ENCODE data around the gene KLHL3.

Gene KLHL3

DNA sequence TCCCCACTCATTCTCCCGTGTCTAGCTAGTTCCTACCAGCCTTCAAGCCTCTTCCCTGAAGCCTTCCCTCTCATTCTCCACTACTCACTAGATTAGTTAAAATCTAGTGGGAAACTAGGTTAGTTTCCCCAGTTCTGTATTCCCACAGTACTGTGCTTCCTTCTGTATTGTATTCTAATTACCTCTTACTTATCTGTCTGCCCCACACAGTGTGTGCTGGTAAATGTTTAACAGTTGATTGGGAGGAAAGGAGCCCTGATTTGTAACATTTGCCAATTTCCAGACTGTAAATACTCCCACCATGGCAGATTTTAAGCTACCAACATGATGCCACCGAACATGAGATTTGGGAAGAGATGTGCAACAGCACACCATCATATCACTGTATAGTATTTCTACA lies 8.3 kb downstream of the KLHL3 start:
- POLR2A ChIA-PET = no interaction called here
- WGBS (ENCODE audit: insufficient coverage) = no CpG with 5 or more reads among the region's 2 CpGs
- no peak overlapping the region for H3K4me3 ChIP-seq (ENCODE audit: control insufficient read depth in 1 of 7, extremely low read depth in 1 of 7, insufficient read depth in 4 of 7, low read depth in 2 of 7, low read length in 6 of 7)
- DNase-seq = no peak
- H3K4me1 ChIP-seq (ENCODE audit: control extremely low read depth in 1 of 4, control insufficient read depth in 4 of 4, insufficient read depth in 4 of 4, low read length in 3 of 4) = peaks cover 3 to 24% (median 9%) of the 10 kb centered on the region in 4 experiments
- CTCF ChIA-PET = interaction anchor here (1.3 to 2.8 kb wide), 3 partner anchors 9 to 66 kb away, joined by 4 to 10 read pairs (median 10); no protein-coding TSS in a partner anchor
- H3K27me3 ChIP-seq (replicated peaks in 2 of 5; ENCODE audit: control insufficient read depth in 4 of 5, insufficient read depth in 5 of 5, low read length in 4 of 5) = no peaks in the 10 kb centered on the region
- no peaks in the 10 kb centered on the region for H3K9me3 ChIP-seq (ENCODE audit: control extremely low read depth in 1 of 5, control insufficient read depth in 4 of 5, insufficient read depth in 2 of 5, low read depth in 1 of 5, low read length in 4 of 5)
- no peak overlapping the region for H3K27ac ChIP-seq (ENCODE audit: insufficient read depth in 1 of 2, low read depth in 1 of 2, low read length in 2 of 2, poor library complexity in 1 of 2, severe bottlenecking in 2 of 2)
- H3K36me3 ChIP-seq (ENCODE audit: control insufficient read depth in 4 of 4, insufficient read depth in 4 of 4, low read length in 3 of 4) = peaks cover 0 to 4% (median 0%) of the 10 kb centered on the region in 4 experiments

DNA sequence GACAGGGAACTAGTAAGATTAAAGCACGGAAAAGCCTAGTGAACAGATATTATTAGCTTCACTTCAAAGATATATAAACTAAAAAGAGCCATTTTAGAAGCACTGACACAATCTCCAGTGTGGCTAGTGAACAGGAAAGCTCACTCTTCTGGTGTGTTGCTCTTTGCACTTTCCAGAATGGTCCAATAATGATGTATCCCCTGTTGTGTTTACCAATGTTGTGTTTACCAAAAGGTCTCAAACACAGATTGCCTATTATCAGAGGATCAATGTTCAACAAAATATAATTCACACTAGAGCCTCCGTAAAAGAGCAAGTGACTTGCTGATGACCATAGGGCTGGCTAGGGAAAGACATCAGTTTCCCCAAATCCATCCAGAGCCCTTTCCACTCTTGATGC lies 11.6 kb downstream of the KLHL3 start:
- ChIA-PET POLR2A (no interaction called here), CTCF (interaction anchor here (2.2 to 2.4 kb wide), 2 partner anchors 17 to 64 kb away, joined by 5 to 6 read pairs; no protein-coding TSS in a partner anchor)
- Histone ChIP-seq H3K9me3 (ENCODE audit: control extremely low read depth in 1 of 5, control insufficient read depth in 4 of 5, insufficient read depth in 2 of 5, low read depth in 1 of 5, low read length in 4 of 5) (no peaks in the 10 kb centered on the region), H3K36me3 (ENCODE audit: control insufficient read depth in 4 of 4, insufficient read depth in 4 of 4, low read length in 3 of 4) (peaks cover 0 to 2% (median 0%) of the 10 kb centered on the region in 4 experiments), H3K4me1 (ENCODE audit: control extremely low read depth in 1 of 4, control insufficient read depth in 4 of 4, insufficient read depth in 4 of 4, low read length in 3 of 4) (peaks cover 3 to 11% (median 7%) of the 10 kb centered on the region in 4 experiments), H3K27ac (ENCODE audit: insufficient read depth in 1 of 2, low read depth in 1 of 2, low read length in 2 of 2, poor library complexity in 1 of 2, severe bottlenecking in 2 of 2) (no peak overlapping the region), H3K4me3 (ENCODE audit: control insufficient read depth in 1 of 7, extremely low read depth in 1 of 7, insufficient read depth in 4 of 7, low read depth in 2 of 7, low read length in 6 of 7) (no peak overlapping the region), H3K27me3 (replicated peaks in 2 of 5; ENCODE audit: control insufficient read depth in 4 of 5, insufficient read depth in 5 of 5, low read length in 4 of 5) (no peaks in the 10 kb centered on the region)
- WGBS (ENCODE audit: insufficient coverage) = 100% methylated on average over 1 of the region's 2 CpGs
- no peak for DNase-seq

GRCh38 chr5:137718611-137719010 lies 17.3 kb downstream of the KLHL3 start:
- no peaks in the 10 kb centered on the region for H3K9me3 ChIP-seq (ENCODE audit: control extremely low read depth in 1 of 5, control insufficient read depth in 4 of 5, insufficient read depth in 2 of 5, low read depth in 1 of 5, low read length in 4 of 5)
- CTCF ChIA-PET = interaction anchor here (0.9 to 1.5 kb wide), 4 partner anchors 13 to 99 kb away, joined by 3 to 5 read pairs (median 3); no protein-coding TSS in a partner anchor
- H3K27ac ChIP-seq (ENCODE audit: insufficient read depth in 1 of 2, low read depth in 1 of 2, low read length in 2 of 2, poor library complexity in 1 of 2, severe bottlenecking in 2 of 2) = no peak overlapping the region
- H3K36me3 ChIP-seq (ENCODE audit: control insufficient read depth in 4 of 4, insufficient read depth in 4 of 4, low read length in 3 of 4) = peaks cover 0 to 4% (median 2%) of the 10 kb centered on the region in 4 experiments
- H3K27me3 ChIP-seq (replicated peaks in 2 of 5; ENCODE audit: control insufficient read depth in 4 of 5, insufficient read depth in 5 of 5, low read length in 4 of 5) = no peaks in the 10 kb centered on the region
- H3K4me1 ChIP-seq (ENCODE audit: control extremely low read depth in 1 of 4, control insufficient read depth in 4 of 4, insufficient read depth in 4 of 4, low read length in 3 of 4) = peaks cover 3 to 9% (median 6%) of the 10 kb centered on the region in 4 experiments
- no peak for DNase-seq
- H3K4me3 ChIP-seq (ENCODE audit: control insufficient read depth in 1 of 7, extremely low read depth in 1 of 7, insufficient read depth in 4 of 7, low read depth in 2 of 7, low read length in 6 of 7) = no peak overlapping the region
- POLR2A ChIA-PET = no interaction called here

DNA sequence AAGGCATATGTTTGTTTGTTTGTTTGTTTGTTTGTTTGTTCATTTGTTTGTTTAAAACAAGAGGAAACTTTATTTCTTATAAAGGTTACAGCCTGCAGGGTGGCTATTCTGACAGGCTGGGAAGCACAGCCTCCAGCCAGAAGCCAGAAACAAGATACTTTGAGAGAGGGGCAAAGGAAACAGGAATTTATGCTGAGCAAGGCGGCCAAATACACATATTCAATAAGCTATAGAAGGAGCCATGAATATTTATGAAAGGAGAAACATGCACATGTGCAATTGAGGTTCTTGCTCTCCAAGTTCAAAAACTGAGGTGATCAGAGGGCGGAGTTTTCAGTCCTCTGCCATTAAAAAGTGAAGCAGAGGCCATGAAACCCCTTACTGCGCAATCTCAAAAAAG lies 19.6 kb downstream of the KLHL3 start:
- CTCF ChIA-PET = no interaction called here
- WGBS (ENCODE audit: insufficient coverage) = 94% methylated on average over 2 of the region's 3 CpGs
- DNase-seq = no peak
- H3K4me1 ChIP-seq (ENCODE audit: control extremely low read depth in 1 of 4, control insufficient read depth in 4 of 4, insufficient read depth in 4 of 4, low read length in 3 of 4) = peaks cover 3 to 9% (median 6%) of the 10 kb centered on the region in 4 experiments
- POLR2A ChIA-PET = no interaction called here
- H3K36me3 ChIP-seq (ENCODE audit: control insufficient read depth in 4 of 4, insufficient read depth in 4 of 4, low read length in 3 of 4) = peaks cover 0 to 7% (median 2%) of the 10 kb centered on the region in 4 experiments
- no peak overlapping the region for H3K4me3 ChIP-seq (ENCODE audit: control insufficient read depth in 1 of 7, extremely low read depth in 1 of 7, insufficient read depth in 4 of 7, low read depth in 2 of 7, low read length in 6 of 7)
- no peak overlapping the region for H3K27ac ChIP-seq (ENCODE audit: insufficient read depth in 1 of 2, low read depth in 1 of 2, low read length in 2 of 2, poor library complexity in 1 of 2, severe bottlenecking in 2 of 2)
- no peaks in the 10 kb centered on the region for H3K27me3 ChIP-seq (replicated peaks in 2 of 5; ENCODE audit: control insufficient read depth in 4 of 5, insufficient read depth in 5 of 5, low read length in 4 of 5)
- H3K9me3 ChIP-seq (ENCODE audit: control extremely low read depth in 1 of 5, control insufficient read depth in 4 of 5, insufficient read depth in 2 of 5, low read depth in 1 of 5, low read length in 4 of 5) = peaks cover 0 to 9% (median 2%) of the 10 kb centered on the region in 5 experiments

GRCh38 chr5:137715456-137715855 lies 20.4 kb downstream of the KLHL3 start:
- CTCF ChIA-PET = no interaction called here
- POLR2A ChIA-PET = interaction anchor here (1.3 kb wide), 1 partner anchor 20 kb away, joined by 4 read pairs; the partner anchor contains the start of gene KLHL3
- peaks cover 2 to 9% (median 5%) of the 10 kb centered on the region in 4 experiments for H3K4me1 ChIP-seq (ENCODE audit: control extremely low read depth in 1 of 4, control insufficient read depth in 4 of 4, insufficient read depth in 4 of 4, low read length in 3 of 4)
- H3K36me3 ChIP-seq (ENCODE audit: control insufficient read depth in 4 of 4, insufficient read depth in 4 of 4, low read length in 3 of 4) = peaks cover 0 to 7% (median 2%) of the 10 kb centered on the region in 4 experiments
- no peak overlapping the region for H3K4me3 ChIP-seq (ENCODE audit: control insufficient read depth in 1 of 7, extremely low read depth in 1 of 7, insufficient read depth in 4 of 7, low read depth in 2 of 7, low read length in 6 of 7)
- H3K9me3 ChIP-seq (ENCODE audit: control extremely low read depth in 1 of 5, control insufficient read depth in 4 of 5, insufficient read depth in 2 of 5, low read depth in 1 of 5, low read length in 4 of 5) = peaks cover 0 to 9% (median 2%) of the 10 kb centered on the region in 5 experiments
- 100% methylated on average over 1 of the region's 1 CpG for WGBS (ENCODE audit: insufficient coverage)
- no peak overlapping the region for H3K27ac ChIP-seq (ENCODE audit: insufficient read depth in 1 of 2, low read depth in 1 of 2, low read length in 2 of 2, poor library complexity in 1 of 2, severe bottlenecking in 2 of 2)
- H3K27me3 ChIP-seq (replicated peaks in 2 of 5; ENCODE audit: control insufficient read depth in 4 of 5, insufficient read depth in 5 of 5, low read length in 4 of 5) = no peaks in the 10 kb centered on the region
- no peak for DNase-seq

DNA sequence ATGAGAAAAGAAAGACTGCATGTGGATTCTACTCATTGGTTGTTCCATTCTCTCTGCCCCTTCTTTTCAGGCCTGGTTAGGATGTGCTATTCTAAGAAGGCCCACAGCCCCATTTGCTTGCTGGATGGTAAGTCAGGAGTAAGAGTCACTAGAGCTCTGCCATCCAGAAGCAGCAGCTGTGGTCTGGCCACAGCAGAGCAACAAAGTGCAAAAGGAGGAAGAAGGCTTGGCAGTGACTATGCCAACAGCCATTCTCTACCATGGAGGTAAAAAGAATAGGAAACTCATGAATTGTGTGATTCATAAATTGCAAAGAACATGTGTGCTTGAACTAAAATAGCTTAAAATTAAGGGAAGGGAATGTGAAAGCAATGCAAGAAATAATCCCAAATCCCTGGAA lies 20.9 kb downstream of the KLHL3 start:
- Histone ChIP-seq H3K27ac (ENCODE audit: insufficient read depth in 1 of 2, low read depth in 1 of 2, low read length in 2 of 2, poor library complexity in 1 of 2, severe bottlenecking in 2 of 2) (no peak overlapping the region), H3K4me3 (ENCODE audit: control insufficient read depth in 1 of 7, extremely low read depth in 1 of 7, insufficient read depth in 4 of 7, low read depth in 2 of 7, low read length in 6 of 7) (no peak overlapping the region), H3K4me1 (ENCODE audit: control extremely low read depth in 1 of 4, control insufficient read depth in 4 of 4, insufficient read depth in 4 of 4, low read length in 3 of 4) (peaks cover 0 to 9% (median 5%) of the 10 kb centered on the region in 4 experiments), H3K36me3 (ENCODE audit: control insufficient read depth in 4 of 4, insufficient read depth in 4 of 4, low read length in 3 of 4) (peaks cover 0 to 7% (median 2%) of the 10 kb centered on the region in 4 experiments), H3K27me3 (replicated peaks in 2 of 5; ENCODE audit: control insufficient read depth in 4 of 5, insufficient read depth in 5 of 5, low read length in 4 of 5) (no peaks in the 10 kb centered on the region), H3K9me3 (ENCODE audit: control extremely low read depth in 1 of 5, control insufficient read depth in 4 of 5, insufficient read depth in 2 of 5, low read depth in 1 of 5, low read length in 4 of 5) (peaks cover 0 to 9% (median 2%) of the 10 kb centered on the region in 5 experiments)
- POLR2A ChIA-PET = interaction anchor here (1.3 kb wide), 1 partner anchor 21 kb away, joined by 4 read pairs; the partner anchor contains the start of gene KLHL3
- CTCF ChIA-PET = interaction anchor here (0.6 kb wide), 1 partner anchor 56 kb away, joined by 3 read pairs; no protein-coding TSS in a partner anchor
- DNase-seq = peak in 2 of 3 donors; percentile 89 to 93

DNA sequence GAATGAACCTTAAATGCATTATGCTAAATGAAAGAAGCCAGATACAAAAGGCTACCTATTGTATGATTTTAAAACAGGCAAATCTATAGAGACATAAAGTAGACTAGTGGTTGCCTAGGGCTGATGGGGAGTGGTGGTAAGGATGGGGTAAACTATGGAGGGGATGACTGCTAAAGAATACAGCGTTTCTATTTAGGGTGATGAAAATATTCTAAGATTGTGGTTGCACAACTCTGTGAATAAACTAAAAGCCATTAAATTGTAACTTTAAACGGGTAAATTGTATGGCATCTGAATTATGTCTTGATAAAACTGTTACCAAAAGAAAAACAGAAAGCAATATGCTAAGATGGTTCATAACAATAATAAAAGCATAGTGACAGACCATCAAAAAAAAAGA lies 21.4 kb downstream of the KLHL3 start:
- H3K36me3 ChIP-seq (ENCODE audit: control insufficient read depth in 4 of 4, insufficient read depth in 4 of 4, low read length in 3 of 4) = peaks cover 0 to 9% (median 2%) of the 10 kb centered on the region in 4 experiments
- no peak overlapping the region for H3K4me3 ChIP-seq (ENCODE audit: control insufficient read depth in 1 of 7, extremely low read depth in 1 of 7, insufficient read depth in 4 of 7, low read depth in 2 of 7, low read length in 6 of 7)
- peaks cover 0 to 9% (median 2%) of the 10 kb centered on the region in 5 experiments for H3K9me3 ChIP-seq (ENCODE audit: control extremely low read depth in 1 of 5, control insufficient read depth in 4 of 5, insufficient read depth in 2 of 5, low read depth in 1 of 5, low read length in 4 of 5)
- no peak for DNase-seq
- 80% methylated on average over 1 of the region's 2 CpGs for WGBS (ENCODE audit: insufficient coverage)
- H3K27ac ChIP-seq (ENCODE audit: insufficient read depth in 1 of 2, low read depth in 1 of 2, low read length in 2 of 2, poor library complexity in 1 of 2, severe bottlenecking in 2 of 2) = no peak overlapping the region
- CTCF ChIA-PET = interaction anchor here (0.6 kb wide), 1 partner anchor 56 kb away, joined by 3 read pairs; no protein-coding TSS in a partner anchor
- H3K27me3 ChIP-seq (replicated peaks in 2 of 5; ENCODE audit: control insufficient read depth in 4 of 5, insufficient read depth in 5 of 5, low read length in 4 of 5) = no peaks in the 10 kb centered on the region
- H3K4me1 ChIP-seq (ENCODE audit: control extremely low read depth in 1 of 4, control insufficient read depth in 4 of 4, insufficient read depth in 4 of 4, low read length in 3 of 4) = peaks cover 0 to 9% (median 5%) of the 10 kb centered on the region in 4 experiments
- POLR2A ChIA-PET = interaction anchor here (1.3 kb wide), 1 partner anchor 21 kb away, joined by 4 read pairs; the partner anchor contains the start of gene KLHL3

All from common myeloid progenitor, CD34-positive (primary cell).